ENCODE results near the gene DUOX1. TPM values are rescaled to one million over a fixed set of nuclear protein-coding genes. Genes with fewer than 3 reads are reported as not detected.
A peak's percentile ranks its signal among the peaks of the same experiment; 100 is the strongest.

The DUOX1 gene
- total and polyA plus RNA-seq, 12 donors, result 2.5 to 98.8 (median 23.6) TPM; not detected in 1

DNA sequence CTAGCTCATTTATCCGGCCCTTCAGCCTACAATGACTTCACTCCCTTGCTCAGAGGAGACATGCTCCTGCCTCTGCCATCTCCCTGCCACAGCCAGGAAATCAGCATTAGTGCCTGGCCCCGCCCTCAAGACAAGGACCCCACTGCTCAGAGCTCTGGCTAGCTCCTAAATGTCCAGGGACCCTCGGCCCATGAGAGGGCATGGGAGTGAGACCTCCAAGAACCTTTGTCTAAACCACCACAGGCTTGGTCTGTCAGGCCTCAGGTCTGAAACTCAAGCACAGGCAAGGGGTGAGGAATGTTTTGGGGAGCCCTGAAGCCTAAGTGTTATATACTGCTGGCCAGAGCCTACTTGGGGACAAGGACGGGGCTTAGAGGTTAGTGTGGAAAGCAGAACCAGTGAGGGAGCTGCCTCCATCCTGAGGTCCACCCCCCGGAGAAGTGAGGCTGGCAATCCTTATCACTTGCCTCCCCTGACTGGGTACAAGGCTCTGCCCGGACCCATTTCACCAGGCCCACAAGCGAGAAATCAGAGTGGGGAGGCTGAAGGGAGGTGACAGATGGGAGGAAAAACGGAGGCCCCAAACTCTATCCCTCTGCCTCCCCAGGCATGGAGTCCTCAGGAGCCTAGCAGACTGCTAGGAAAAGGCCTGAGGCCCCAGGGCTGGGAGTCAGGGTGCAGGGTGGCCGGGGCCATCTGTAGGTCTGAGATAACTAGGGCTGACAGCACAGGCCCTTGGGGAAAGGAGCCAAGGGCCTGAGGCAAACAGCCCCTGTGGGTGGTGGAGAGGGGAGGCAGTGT is 39.2 kb downstream of the DUOX1 start:
- 78 to 88% (median 85%) methylated on average over 7 to 9 of the region's 9 CpGs for WGBS, 4 donors
- Histone ChIP-seq H3K36me3 (replicated peaks in 1 of 2) (no peaks in the 10 kb centered on the region), H3K4me1 (replicated peaks in 1 of 2) (peaks cover 6 to 16% of the 10 kb centered on the region in 2 donors), H3K27me3 (no peaks in the 10 kb centered on the region), H3K9me3 (replicated peaks in 1 of 3) (no peaks in the 10 kb centered on the region), H3K27ac (peak overlapping the region in 2 of 5 donors; percentile 97), H3K4me3 (no peak overlapping the region)
- TF ChIP-seq, protein P1, sequence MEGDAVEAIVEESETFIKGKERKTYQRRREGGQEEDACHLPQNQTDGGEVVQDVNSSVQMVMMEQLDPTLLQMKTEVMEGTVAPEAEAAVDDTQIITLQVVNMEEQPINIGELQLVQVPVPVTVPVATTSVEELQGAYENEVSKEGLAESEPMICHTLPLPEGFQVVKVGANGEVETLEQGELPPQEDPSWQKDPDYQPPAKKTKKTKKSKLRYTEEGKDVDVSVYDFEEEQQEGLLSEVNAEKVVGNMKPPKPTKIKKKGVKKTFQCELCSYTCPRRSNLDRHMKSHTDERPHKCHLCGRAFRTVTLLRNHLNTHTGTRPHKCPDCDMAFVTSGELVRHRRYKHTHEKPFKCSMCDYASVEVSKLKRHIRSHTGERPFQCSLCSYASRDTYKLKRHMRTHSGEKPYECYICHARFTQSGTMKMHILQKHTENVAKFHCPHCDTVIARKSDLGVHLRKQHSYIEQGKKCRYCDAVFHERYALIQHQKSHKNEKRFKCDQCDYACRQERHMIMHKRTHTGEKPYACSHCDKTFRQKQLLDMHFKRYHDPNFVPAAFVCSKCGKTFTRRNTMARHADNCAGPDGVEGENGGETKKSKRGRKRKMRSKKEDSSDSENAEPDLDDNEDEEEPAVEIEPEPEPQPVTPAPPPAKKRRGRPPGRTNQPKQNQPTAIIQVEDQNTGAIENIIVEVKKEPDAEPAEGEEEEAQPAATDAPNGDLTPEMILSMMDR (IDR thresholded peaks at IDR 0.05), result no peak
- no peak for TF ChIP-seq POLR2A (IDR thresholded peaks at IDR 0.05)
- no peak for DNase-seq
- intact Hi-C loops (cut with DNase I), result loop anchor here (5.0 to 10.0 kb wide), 4 partner anchors 33 to 236 kb away; a partner anchor contains a TSS

- Histone ChIP-seq H3K27ac (peak overlapping the region in 2 of 5 donors; percentile 16 to 97), H3K27me3 (no peaks in the 10 kb centered on the region)
These were observed 40.0 kb downstream of the DUOX1 start for GRCh38 chr15:45169608-45170480.

GRCh38 chr15:45171912-45172311 is 42.1 kb downstream of the DUOX1 start:
- TF ChIP-seq POLR2A (IDR thresholded peaks at IDR 0.05), result no peak
- TF ChIP-seq, protein P1 (IDR thresholded peaks at IDR 0.05), result no peak
- no peaks in the 10 kb centered on the region for H3K27me3 ChIP-seq
- H3K27ac ChIP-seq, result no peak overlapping the region
- peaks cover 0 to 8% of the 10 kb centered on the region in 2 donors for H3K4me1 ChIP-seq (replicated peaks in 1 of 2)
- H3K9me3 ChIP-seq (replicated peaks in 1 of 3), result no peaks in the 10 kb centered on the region
- intact Hi-C loops (cut with DNase I), result no loop called here
- no peak overlapping the region for H3K4me3 ChIP-seq
- 97 to 98% (median 98%) methylated on average over 7 to 12 of the region's 12 CpGs for WGBS, 4 donors
- no peaks in the 10 kb centered on the region for H3K36me3 ChIP-seq (replicated peaks in 1 of 2)
- no peak for DNase-seq

More at GRCh38 chr15:45169608-45170480, 40.0 kb downstream of the DUOX1 start:
- TF ChIP-seq, protein P1 (IDR thresholded peaks at IDR 0.05), result no peak
- TF ChIP-seq POLR2A (IDR thresholded peaks at IDR 0.05), result no peak
- peak in 1 of 7 donors; percentile 67 for DNase-seq
- Histone ChIP-seq H3K4me1 (replicated peaks in 1 of 2) (peaks cover 6 to 16% of the 10 kb centered on the region in 2 donors), H3K9me3 (replicated peaks in 1 of 3) (no peaks in the 10 kb centered on the region), H3K4me3 (no peak overlapping the region), H3K36me3 (replicated peaks in 1 of 2) (no peaks in the 10 kb centered on the region)
- intact Hi-C loops (cut with DNase I), result loop anchor here (5.0 to 10.0 kb wide), 4 partner anchors 32 to 235 kb away; a partner anchor contains a TSS
- 62 to 78% (median 71%) methylated on average over 4 of the region's 4 CpGs for WGBS, 4 donors

GRCh38 chr15:45174069-45174468 is 44.3 kb downstream of the DUOX1 start:
- H3K27me3 ChIP-seq, result no peaks in the 10 kb centered on the region
- DNase-seq, result no peak
- H3K36me3 ChIP-seq (replicated peaks in 1 of 2), result no peaks in the 10 kb centered on the region
- no peaks in the 10 kb centered on the region for H3K9me3 ChIP-seq (replicated peaks in 1 of 3)
- H3K4me1 ChIP-seq (replicated peaks in 1 of 2), result no peaks in the 10 kb centered on the region
- 82 to 95% (median 88%) methylated on average over 6 of the region's 6 CpGs for WGBS, 4 donors
- intact Hi-C loops (cut with DNase I), result no loop called here
- TF ChIP-seq, protein P1 (IDR thresholded peaks at IDR 0.05), result no peak
- no peak for TF ChIP-seq POLR2A (IDR thresholded peaks at IDR 0.05)
- no peak overlapping the region for H3K4me3 ChIP-seq
- H3K27ac ChIP-seq, result no peak overlapping the region

Data from adrenal gland (tissue), 12 donors.